ENCODE results near the gene TAAR2. TPM values are rescaled to one million over a fixed set of nuclear protein-coding genes. Genes with fewer than 3 reads are reported as not detected.
"Not testable (repeated sequence)": the region's sequence is repeated elsewhere in the genome, so short reads cannot be mapped to it uniquely, and the experiment has no call there.

Gene TAAR2
- total RNA-seq, 1 donor = not detected

GRCh38 chr6:132643547-132643946 is 19.5 kb upstream of the TAAR2 start:
- no peak overlapping the region for H3K4me3 ChIP-seq (ENCODE audit: low read depth, low read length)
- no peak for DNase-seq (ENCODE audit: low read depth)
- no peak for TF ChIP-seq CTCF (IDR thresholded peaks at IDR 0.05; ENCODE audit: insufficient read depth, low read depth, low read length)

DNA sequence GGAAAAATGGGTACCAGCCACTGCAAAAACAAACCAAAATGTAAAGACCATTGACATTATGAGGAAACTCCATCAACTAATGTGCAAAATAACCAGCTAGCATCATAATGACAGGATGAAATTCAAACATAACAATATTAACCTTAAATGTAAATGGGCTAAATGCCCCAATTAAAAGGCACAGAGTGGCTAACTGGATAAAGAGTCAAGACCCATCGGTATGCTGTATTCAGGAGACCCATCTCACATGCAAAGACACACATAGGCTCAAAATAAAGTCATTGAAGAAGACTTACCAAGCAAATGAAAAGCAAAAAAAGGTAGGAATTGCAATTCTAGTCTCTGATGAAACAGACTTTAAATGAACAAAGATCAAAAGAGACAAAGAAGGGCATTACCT is 13.1 kb upstream of the TAAR2 start:
- DNase-seq (ENCODE audit: low read depth) = not testable (repeated sequence)

GRCh38 chr6:132635906-132636305 is 11.8 kb upstream of the TAAR2 start:
- DNase-seq (ENCODE audit: low read depth); H3K4me3 ChIP-seq (ENCODE audit: low read depth, low read length): not testable (repeated sequence)

More for the DNA sequence above, 13.1 kb upstream of the TAAR2 start:
- not testable (repeated sequence) for H3K4me3 ChIP-seq (ENCODE audit: low read depth, low read length)

GRCh38 chr6:132635288-132635687 is 11.2 kb upstream of the TAAR2 start:
- DNase-seq (ENCODE audit: low read depth); H3K4me3 ChIP-seq (ENCODE audit: low read depth, low read length): not testable (repeated sequence)

DNA sequence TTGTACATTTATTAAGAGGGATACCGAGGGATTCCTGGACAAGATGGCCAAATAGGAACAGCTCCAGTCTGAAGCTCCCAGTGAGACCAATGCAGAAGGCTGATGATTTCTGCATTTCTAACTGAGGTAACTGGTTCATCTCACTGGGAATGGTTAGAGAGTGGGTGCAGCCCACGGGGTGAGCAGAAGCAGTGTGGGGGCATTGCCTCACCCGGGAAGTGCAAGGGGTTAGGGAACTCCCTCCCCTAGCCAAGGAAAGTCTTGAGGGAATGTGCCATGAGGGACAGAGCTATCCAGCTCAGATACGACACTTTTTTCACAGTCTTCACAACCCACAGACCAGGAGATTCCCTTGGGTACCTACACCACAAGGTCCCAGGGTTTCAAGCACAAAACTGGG is 10.7 kb upstream of the TAAR2 start:
- DNase-seq (ENCODE audit: low read depth) = no peak
- TF ChIP-seq CTCF (IDR thresholded peaks at IDR 0.05; ENCODE audit: insufficient read depth, low read depth, low read length) = no peak
- no peak overlapping the region for H3K4me3 ChIP-seq (ENCODE audit: low read depth, low read length)

GRCh38 chr6:132633362-132633761 is 9.3 kb upstream of the TAAR2 start:
- no peak for TF ChIP-seq CTCF (IDR thresholded peaks at IDR 0.05; ENCODE audit: insufficient read depth, low read depth, low read length)
- no peak for DNase-seq (ENCODE audit: low read depth)
- no peak overlapping the region for H3K4me3 ChIP-seq (ENCODE audit: low read depth, low read length)

DNA sequence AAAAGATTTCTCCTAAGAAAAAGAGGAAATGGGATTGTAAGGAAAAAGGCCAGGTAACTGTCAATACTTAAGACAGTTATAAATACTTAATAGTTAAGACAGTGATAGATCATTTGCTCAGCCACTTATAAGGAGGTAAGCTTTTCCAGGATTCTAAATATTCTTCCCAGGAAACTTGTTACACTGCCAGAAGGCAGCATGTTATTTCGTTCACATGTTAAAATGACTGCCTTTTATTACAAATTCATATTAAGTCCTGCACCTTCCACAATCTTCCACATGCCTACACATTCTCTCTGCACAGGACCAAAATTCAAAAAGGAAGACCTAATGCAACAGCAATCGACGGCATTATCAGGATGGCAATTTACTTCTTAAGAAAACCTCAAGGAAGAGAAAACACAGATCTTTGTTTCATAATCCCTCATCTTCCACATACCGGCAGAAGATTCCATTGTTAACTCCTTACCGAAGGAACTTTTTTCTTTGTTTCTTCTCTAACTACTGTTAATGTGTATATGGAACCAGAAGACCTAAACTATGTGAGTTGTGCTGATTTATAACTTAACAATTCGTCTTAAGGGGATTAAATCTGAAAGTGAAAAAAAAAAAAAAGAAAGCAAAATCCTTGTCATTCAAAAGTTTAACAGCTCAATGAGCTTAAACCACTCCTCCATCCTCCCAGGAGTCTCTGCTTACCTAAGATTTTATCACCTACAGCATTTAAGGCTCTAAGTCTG is 799 bp downstream of the TAAR2 start:
- DNase-seq (ENCODE audit: low read depth) = no peak
- no peak for TF ChIP-seq CTCF (IDR thresholded peaks at IDR 0.05; ENCODE audit: insufficient read depth, low read depth, low read length)
- H3K4me3 ChIP-seq (ENCODE audit: low read depth, low read length) = no peak overlapping the region

- no peak overlapping the region for H3K4me3 ChIP-seq (ENCODE audit: low read depth, low read length)
- TF ChIP-seq CTCF (IDR thresholded peaks at IDR 0.05; ENCODE audit: insufficient read depth, low read depth, low read length) = no peak
- DNase-seq (ENCODE audit: low read depth) = no peak
These were observed 7.4 kb downstream of the TAAR2 start for GRCh38 chr6:132616677-132617076.

Data from fibroblast of villous mesenchyme (primary cell).